Left ventricle myocardium inferior (tissue), 1 donor: ENCODE results near the gene RSPH6A. TPM values are rescaled to one million over a fixed set of nuclear protein-coding genes. Genes with fewer than 3 reads are reported as not detected.

Source experiments
- DNase-seq: peaks from one replicate; pipeline ENCODE4 v3.0.0-alpha.2; 2020
- H3K27ac ChIP-seq: fragments of 200-600 bp; replicated peaks from 2 replicates; pipeline ENCODE4 v1.8.0; 2021
- H3K27me3 ChIP-seq: fragments of 200-600 bp; 2 replicates; pipeline ENCODE4 v1.8.0; 2021; ENCODE audit warnings: low read depth
- H3K36me3 ChIP-seq: fragments of 200-600 bp; 2 replicates; pipeline ENCODE4 v1.8.0; 2021
- H3K4me1 ChIP-seq: fragments of 200-600 bp; 2 replicates; pipeline ENCODE4 v1.8.0; 2021
- H3K4me3 ChIP-seq: fragments of 200-600 bp; 2 replicates; pipeline ENCODE4 v1.8.0; 2021; ENCODE audit warnings: mild to moderate bottlenecking, moderate library complexity
- H3K9me3 ChIP-seq: fragments of 200-600 bp; replicated peaks from 2 replicates; pipeline ENCODE4 v1.8.0; 2021
- intact Hi-C: fragments of 100-400 bp; cut with micrococcal nuclease; formaldehyde crosslinking; loops from one replicate; pipeline ENCODE4 v1.11.0; 2022
- total RNA-seq: library from RNA; stranded (reverse); fragmentation: NEBNext Ultra II Directional; extraction: Animal tissue kit (Norgen Biotek cat#: 25700); gene quantifications from one replicate; pipeline ENCODE4 v1.2.1, GENCODE V29; 2021
- TF ChIP-seq, protein P1 (sequence below): fragments of 200-600 bp; IDR thresholded peaks from 2 replicates; pipeline ENCODE4 v1.8.0; 2021; ENCODE audit warnings: antibody characterized with exemption, mild to moderate bottlenecking, borderline replicate concordance
- donor health status: DM: no; HTN: yes; CAD: no; lungs with severe emphysema.

The RSPH6A gene
- total RNA-seq, 1 donor from 2014 or later, result not detected

DNA sequence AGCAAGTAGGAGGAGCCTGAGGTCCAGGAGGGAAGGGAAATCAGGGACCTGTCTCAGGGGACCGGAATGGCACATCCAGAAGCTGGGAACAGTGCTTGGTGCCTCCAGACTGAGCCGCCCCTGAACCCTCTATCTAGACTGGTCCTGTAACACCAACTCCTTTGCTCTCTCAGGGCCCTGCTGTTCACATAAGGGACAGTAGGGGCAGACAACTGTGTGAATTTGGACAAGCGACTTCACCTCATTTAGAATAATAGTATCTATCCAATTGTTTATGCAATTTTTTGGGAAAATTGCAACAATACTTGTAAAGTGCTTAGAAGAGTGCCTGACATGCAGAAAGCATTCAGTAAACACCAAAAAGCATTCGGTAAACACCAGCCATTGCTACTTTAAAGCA, 33.8 kb upstream of the RSPH6A start:
- peaks cover 100% of the 10 kb centered on the region for H3K36me3 ChIP-seq
- H3K4me3 ChIP-seq, result no peak overlapping the region
- no peaks in the 10 kb centered on the region for H3K4me1 ChIP-seq
- no peak overlapping the region for H3K27ac ChIP-seq
- DNase-seq, result no peak
- no peaks in the 10 kb centered on the region for H3K9me3 ChIP-seq
- H3K27me3 ChIP-seq, result no peaks in the 10 kb centered on the region
- intact Hi-C loops, result no loop called here
- TF ChIP-seq, protein P1, sequence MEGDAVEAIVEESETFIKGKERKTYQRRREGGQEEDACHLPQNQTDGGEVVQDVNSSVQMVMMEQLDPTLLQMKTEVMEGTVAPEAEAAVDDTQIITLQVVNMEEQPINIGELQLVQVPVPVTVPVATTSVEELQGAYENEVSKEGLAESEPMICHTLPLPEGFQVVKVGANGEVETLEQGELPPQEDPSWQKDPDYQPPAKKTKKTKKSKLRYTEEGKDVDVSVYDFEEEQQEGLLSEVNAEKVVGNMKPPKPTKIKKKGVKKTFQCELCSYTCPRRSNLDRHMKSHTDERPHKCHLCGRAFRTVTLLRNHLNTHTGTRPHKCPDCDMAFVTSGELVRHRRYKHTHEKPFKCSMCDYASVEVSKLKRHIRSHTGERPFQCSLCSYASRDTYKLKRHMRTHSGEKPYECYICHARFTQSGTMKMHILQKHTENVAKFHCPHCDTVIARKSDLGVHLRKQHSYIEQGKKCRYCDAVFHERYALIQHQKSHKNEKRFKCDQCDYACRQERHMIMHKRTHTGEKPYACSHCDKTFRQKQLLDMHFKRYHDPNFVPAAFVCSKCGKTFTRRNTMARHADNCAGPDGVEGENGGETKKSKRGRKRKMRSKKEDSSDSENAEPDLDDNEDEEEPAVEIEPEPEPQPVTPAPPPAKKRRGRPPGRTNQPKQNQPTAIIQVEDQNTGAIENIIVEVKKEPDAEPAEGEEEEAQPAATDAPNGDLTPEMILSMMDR, result peak; percentile 13

DNA sequence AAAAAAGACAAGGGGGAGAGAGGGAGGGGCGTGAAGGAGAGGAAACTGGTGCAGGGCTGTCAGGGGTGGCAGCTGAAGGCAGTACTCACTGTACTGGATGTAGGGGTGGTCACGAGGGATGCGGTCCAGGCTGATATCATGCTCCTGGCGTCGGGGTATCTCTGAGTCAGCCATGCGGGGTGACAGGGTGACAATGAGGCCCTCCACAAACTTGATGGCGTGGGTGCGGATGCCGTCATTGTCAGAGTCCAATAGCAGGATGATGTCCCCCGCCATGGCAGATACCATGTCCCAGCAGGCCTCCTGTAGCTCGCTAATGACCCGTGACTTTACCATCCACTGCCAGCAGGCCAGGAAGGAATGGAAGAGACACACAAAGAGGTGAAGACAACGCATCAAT, 32.6 kb upstream of the RSPH6A start:
- Histone ChIP-seq H3K9me3 (no peaks in the 10 kb centered on the region), H3K4me1 (no peaks in the 10 kb centered on the region), H3K36me3 (peaks cover 100% of the 10 kb centered on the region), H3K27me3 (no peaks in the 10 kb centered on the region), H3K4me3 (no peak overlapping the region), H3K27ac (no peak overlapping the region)
- TF ChIP-seq, protein P1, result no peak
- no peak for DNase-seq
- intact Hi-C loops, result no loop called here

DNA sequence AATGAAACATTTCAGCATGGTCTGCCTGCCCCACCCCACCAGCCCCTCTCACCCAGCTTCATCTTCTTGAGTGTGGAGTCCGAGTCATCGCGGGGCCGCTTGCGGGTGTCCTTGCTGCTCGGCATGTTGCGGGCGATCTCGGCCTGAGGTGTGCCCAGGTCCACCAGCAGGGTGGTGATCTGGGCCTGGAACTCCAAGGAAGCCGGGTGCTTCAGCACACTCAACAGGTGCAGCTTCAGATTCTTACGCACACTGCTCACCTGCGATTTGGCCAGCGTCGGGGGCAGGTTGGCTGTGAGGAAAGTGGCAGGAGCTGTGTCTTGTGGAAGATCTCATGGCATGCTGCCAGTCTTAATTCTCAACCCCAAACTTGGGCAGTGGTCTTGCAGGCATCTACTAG, 27.1 kb upstream of the RSPH6A start:
- no peaks in the 10 kb centered on the region for H3K27me3 ChIP-seq
- H3K9me3 ChIP-seq, result no peaks in the 10 kb centered on the region
- H3K4me1 ChIP-seq, result no peaks in the 10 kb centered on the region
- TF ChIP-seq, protein P1, result no peak
- no peak overlapping the region for H3K4me3 ChIP-seq
- H3K36me3 ChIP-seq, result peaks cover 100% of the 10 kb centered on the region
- intact Hi-C loops, result no loop called here
- DNase-seq, result no peak
- H3K27ac ChIP-seq, result no peak overlapping the region

DNA sequence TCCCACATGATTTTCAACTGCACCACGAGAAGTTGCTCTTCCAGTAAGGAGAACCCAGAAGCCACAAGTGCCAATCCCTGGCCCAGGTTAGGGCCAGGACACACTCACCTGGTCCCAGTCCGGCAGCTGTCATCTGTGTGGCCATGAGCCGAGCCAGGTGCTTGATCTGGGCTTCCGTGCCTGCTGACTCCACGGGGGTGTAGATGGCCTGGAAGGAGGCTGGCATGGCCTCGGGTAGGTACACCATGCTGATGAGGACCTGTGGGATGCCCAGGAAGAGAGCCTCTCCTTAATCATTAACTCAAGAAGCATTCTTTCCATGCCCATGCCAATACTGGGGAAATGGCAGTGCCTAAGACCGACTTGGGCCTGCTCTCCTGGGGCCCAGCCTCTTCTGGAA, 19.9 kb upstream of the RSPH6A start:
- TF ChIP-seq, protein P1, result no peak
- no peak overlapping the region for H3K27ac ChIP-seq
- peaks cover 100% of the 10 kb centered on the region for H3K36me3 ChIP-seq
- no peaks in the 10 kb centered on the region for H3K4me1 ChIP-seq
- no peaks in the 10 kb centered on the region for H3K9me3 ChIP-seq
- H3K4me3 ChIP-seq, result no peak overlapping the region
- intact Hi-C loops, result no loop called here
- no peaks in the 10 kb centered on the region for H3K27me3 ChIP-seq
- no peak for DNase-seq

DNA sequence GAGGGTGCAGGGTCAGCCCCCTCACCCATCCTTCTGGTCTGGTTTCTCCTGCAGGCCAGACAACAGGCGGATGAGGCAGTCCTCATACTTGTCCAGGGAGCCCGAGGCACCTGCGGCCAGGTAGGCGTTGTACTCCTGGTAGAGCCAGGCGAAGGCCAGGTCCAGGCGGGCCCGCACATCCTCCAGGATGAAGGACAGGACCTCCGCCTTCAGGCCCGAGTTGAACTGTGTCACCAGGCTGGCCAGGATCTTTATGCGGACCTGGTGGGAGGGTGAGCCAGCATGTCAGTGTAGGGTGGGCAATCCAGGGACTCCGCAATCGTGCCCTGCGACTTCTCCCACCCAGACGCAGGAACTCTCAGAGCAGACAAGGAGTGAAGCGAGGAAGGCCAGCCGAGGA, 13.8 kb upstream of the RSPH6A start:
- no peak for DNase-seq
- H3K4me1 ChIP-seq, result peaks cover 5% of the 10 kb centered on the region
- intact Hi-C loops, result no loop called here
- H3K9me3 ChIP-seq, result no peaks in the 10 kb centered on the region
- H3K36me3 ChIP-seq, result peaks cover 100% of the 10 kb centered on the region
- no peak overlapping the region for H3K4me3 ChIP-seq
- no peaks in the 10 kb centered on the region for H3K27me3 ChIP-seq
- TF ChIP-seq, protein P1, result no peak
- no peak overlapping the region for H3K27ac ChIP-seq

DNA sequence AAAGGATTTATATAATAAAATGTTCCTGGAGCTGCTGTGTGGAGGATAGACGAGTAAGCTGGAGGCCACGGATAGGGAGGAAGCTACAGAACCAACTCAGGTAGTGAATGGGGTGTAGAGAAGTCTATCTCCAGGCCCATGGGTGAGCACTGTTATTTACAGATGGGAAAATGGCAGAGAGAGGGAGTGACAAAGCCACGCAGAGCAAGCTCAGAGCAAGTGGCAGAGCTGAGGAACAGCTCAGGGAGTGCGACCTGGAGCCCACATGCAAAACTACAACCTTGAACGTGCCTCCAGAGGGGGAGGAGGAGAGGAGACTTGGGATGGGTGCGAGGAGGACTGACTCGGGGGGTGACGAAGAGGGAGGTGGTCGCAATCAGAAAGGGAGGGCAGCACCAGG, 13.4 kb upstream of the RSPH6A start:
- intact Hi-C loops, result no loop called here
- no peak overlapping the region for H3K4me3 ChIP-seq
- H3K27me3 ChIP-seq, result no peaks in the 10 kb centered on the region
- H3K4me1 ChIP-seq, result peaks cover 5% of the 10 kb centered on the region
- TF ChIP-seq, protein P1, result no peak
- no peaks in the 10 kb centered on the region for H3K9me3 ChIP-seq
- peaks cover 98% of the 10 kb centered on the region for H3K36me3 ChIP-seq
- DNase-seq, result no peak
- no peak overlapping the region for H3K27ac ChIP-seq
